ENCODE measurements around the gene PWWP2A.

DNA sequence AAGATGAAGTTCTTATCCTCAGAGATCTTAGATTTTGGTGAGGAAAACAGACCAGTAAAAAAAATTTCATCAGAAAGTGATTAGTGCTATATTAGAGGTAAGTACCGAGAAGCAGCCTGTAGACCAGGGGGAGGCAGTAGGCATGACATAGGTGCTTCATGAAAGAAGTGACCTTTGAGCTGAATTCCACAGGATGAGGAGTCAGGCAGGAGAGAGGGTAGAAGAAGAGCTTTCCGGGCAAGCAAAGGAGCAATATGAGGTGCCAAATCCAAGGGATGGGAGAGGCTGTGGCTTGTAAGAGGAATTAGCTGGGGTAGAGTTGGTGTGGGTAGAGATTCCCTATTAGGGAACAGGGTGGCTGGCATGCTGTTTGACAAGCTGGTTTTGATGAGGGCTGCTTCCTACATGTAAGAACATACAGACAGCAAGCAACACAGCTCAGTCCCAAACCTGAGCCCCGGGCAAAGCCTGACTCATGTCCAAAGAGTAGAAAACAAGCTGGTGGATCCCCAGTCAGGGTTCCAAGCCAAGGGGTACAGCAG lies 48.4 kb upstream of the PWWP2A start:
- TF ChIP-seq CTCF (conservative IDR thresholded peaks at IDR 0.05 in 1 of 2, IDR thresholded peaks at IDR 0.05 in 1 of 2; ENCODE audit: low read depth in 1 of 2, low read length in 2 of 2) (no peak), EZH2 (IDR thresholded peaks at IDR 0.05; ENCODE audit: low read length, missing control alignments) (no peak)

Measured in fibroblast of lung (primary cell).